Retinal pigment epithelial cell (primary cell): ENCODE data around the gene ARID1B.

ENCODE experiments used
- DNase-seq: peaks from one replicate; pipeline ENCODE4 v3.0.0-alpha.2; 2010; ENCODE audit warnings: low read depth
- H3K4me3 ChIP-seq: 2 replicates; pipeline ENCODE4 v1.5.1; 2011; ENCODE audit warnings: mild to moderate bottlenecking, low read length, control low read depth, moderate library complexity
- CTCF ChIP-seq: conservative IDR thresholded peaks from 2 replicates; pipeline ENCODE4 v1.5.1; 2011; ENCODE audit warnings: low read depth, low read length, control low read depth, inconsistent platforms

The ARID1B gene

GRCh38 chr6:156844089-156844488 is 66.9 kb downstream of the ARID1B start:
- TF ChIP-seq CTCF, result no peak
- no peak for DNase-seq
- H3K4me3 ChIP-seq, result no peak overlapping the region

DNA sequence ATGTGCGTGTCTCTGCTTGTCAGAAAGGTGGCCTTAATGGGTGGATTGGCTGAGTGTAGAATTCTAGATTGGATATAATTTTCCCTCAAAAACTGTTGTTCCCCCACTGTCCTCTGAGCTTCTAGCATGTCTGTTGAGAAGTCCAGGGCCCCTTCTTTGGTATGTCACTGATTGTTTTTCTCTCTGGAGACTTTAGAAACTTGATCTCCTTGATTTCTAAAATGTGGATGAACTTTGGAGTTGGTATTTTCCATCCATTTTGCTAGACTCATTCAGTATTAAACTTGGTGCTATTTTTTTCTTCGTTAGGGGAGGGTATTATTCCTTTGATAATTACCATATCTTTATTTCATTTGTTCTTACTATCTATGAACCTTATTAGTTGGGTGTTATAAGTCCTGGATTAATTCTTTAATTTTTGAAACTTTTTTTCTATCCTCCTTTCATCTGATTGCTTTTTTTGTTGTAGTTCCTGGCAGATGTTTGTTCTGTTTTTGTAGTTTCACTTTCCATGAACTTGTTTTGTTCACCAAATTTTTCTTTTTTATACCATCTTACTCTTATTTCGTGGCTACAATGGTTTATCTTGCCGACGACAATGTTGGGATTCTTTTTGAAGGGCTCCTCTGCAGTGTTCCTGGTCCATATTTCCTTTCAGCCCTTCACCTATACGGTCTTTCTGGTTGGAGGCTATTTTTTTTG is 68.4 kb downstream of the ARID1B start:
- TF ChIP-seq CTCF, result no peak
- H3K4me3 ChIP-seq, result no peak overlapping the region
- DNase-seq, result no peak

- no peak for TF ChIP-seq CTCF
- no peak overlapping the region for H3K4me3 ChIP-seq
- no peak for DNase-seq
Measured at GRCh38 chr6:156846845-156847599, 69.8 kb downstream of the ARID1B start.

- TF ChIP-seq CTCF, result no peak
- H3K4me3 ChIP-seq, result no peak overlapping the region
- peak; percentile 56 for DNase-seq
Measured at GRCh38 chr6:156848123-156848522, 70.9 kb downstream of the ARID1B start.

GRCh38 chr6:156848533-156848932 is 71.4 kb downstream of the ARID1B start:
- TF ChIP-seq CTCF, result no peak
- no peak overlapping the region for H3K4me3 ChIP-seq
- peak; percentile 81 for DNase-seq

- TF ChIP-seq CTCF, result no peak
- no peak for DNase-seq
- no peak overlapping the region for H3K4me3 ChIP-seq
Measured at GRCh38 chr6:156849806-156850205, 72.6 kb downstream of the ARID1B start.

DNA sequence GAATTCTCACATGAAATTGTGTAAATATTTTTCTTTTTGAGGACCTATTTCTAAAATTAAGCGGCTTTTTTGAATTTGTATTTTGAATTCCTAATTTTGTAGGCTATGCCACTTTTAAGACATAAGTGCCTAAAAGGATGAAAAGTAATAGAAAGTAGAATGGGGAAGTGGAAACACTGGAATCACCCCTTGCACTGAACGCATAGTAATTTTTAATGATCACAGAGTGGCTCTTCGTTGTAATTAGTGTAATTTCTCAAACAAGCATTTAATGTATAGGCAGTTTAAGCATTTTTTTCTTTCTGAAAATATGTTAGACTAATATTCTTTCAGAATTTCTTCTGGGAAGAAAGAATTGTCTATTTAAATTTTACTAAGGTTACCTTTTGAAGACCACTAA is 73.2 kb downstream of the ARID1B start:
- DNase-seq, result no peak
- no peak for TF ChIP-seq CTCF
- H3K4me3 ChIP-seq, result no peak overlapping the region
